Transverse colon (tissue), 4 donors: ENCODE data around the gene TRAF3. TPM values are rescaled to one million over a fixed set of nuclear protein-coding genes. Genes with fewer than 3 reads are reported as not detected.

ENCODE experiments used
- DNase-seq: peaks from one replicate; pipeline ENCODE4 v3.0.0-alpha.2; 2019
- H3K27ac ChIP-seq, 4 donors: fragments of 200-600 bp; sonication (generic); 2 replicates each; pipeline ENCODE4 v1.5.1; 2016 to 2018; ENCODE audit warnings: inconsistent platforms in 4 of 4
- H3K27me3 ChIP-seq: fragments of 200-600 bp; sonication (generic); 2 replicates; pipeline ENCODE4 v1.5.1; 2017; ENCODE audit warnings: inconsistent platforms
- H3K36me3 ChIP-seq, 4 donors: fragments of 200-600 bp; sonication (generic); 2 replicates each; pipeline ENCODE4 v1.5.1; 2017 to 2019; ENCODE audit warnings: inconsistent platforms in 4 of 4
- H3K4me1 ChIP-seq, 4 donors: fragments of 200-600 bp; sonication (generic); 2 replicates each; pipeline ENCODE4 v1.5.1; 2017 to 2020; ENCODE audit warnings: inconsistent platforms in 4 of 4
- H3K4me3 ChIP-seq, 4 donors: fragments of 200-600 bp; sonication (generic); 1 replicate in 1 of 4; 2 replicates in 3 of 4; pipeline versions ENCODE4 v1.5.1 to v1.6.1; 2017 to 2019; ENCODE audit warnings: inconsistent platforms in 4 of 4
- H3K9me3 ChIP-seq, 2 donors: fragments of 200-600 bp; sonication (generic); 2 replicates each; pipeline ENCODE4 v1.5.1; 2017 to 2019; ENCODE audit warnings: inconsistent platforms in 2 of 2
- EP300 ChIP-seq: sonication (generic); formaldehyde crosslinking; IDR thresholded peaks from one replicate; pipeline ENCODE4 v1.6.1; 2017; ENCODE audit warnings: antibody characterized with exemption, low read depth
- POLR2A ChIP-seq: fragments of 450-650 bp; IDR thresholded peaks from one replicate; pipeline ENCODE4 v1.6.1; 2016; ENCODE audit warnings: antibody characterized with exemption, mild to moderate bottlenecking, moderate library complexity
- POLR2AphosphoS5 ChIP-seq, 3 donors: sonication (generic); formaldehyde crosslinking; IDR thresholded peaks; one replicate each; pipeline ENCODE4 v1.6.1; 2016; ENCODE audit warnings: antibody characterized with exemption in 3 of 3
- WGBS, 2 donors: methylation state at CpG; one replicate each; pipeline ENCODE4 v1.1.5; 2018; ENCODE audit warnings: low coverage in 1 of 2; 5-methylcytosine and 5-hydroxymethylcytosine counted together
- in situ Hi-C, 4 donors: fragments of 200-750 bp; cut with MboI; loops; one replicate each; pipeline versions ENCODE4 v1.15.0 to v1.15.1; 2017; ENCODE audit warnings: low sequenced_read_pairs in 3 of 4, low pct_ligation_motif_present in 1 of 4, low pct_unique_long_range_greater_than_20kb in 1 of 4
- intact Hi-C: fragments of 100-400 bp; cut with DNase I; formaldehyde crosslinking; loops from one replicate; pipeline ENCODE4 v1.15.1; 2023; ENCODE audit warnings: low total_unique reads
- total RNA-seq, 4 donors: library from RNA; depleted of rRNA; stranded (reverse); fragments of >200 nt; gene quantifications; one replicate each; pipeline ENCODE4 v1.1.0, GENCODE V29; 2016
- TF ChIP-seq, protein P1 (sequence below), 5 experiments: fragments of 200-600 bp in 3 of 5; fragments of 450-650 bp in 2 of 5; sonication (generic) in 3 of 5; IDR thresholded peaks; 1 replicate in 2 of 5; 2 replicates in 3 of 5; pipeline ENCODE4 v1.5.1; 2016 to 2017; ENCODE audit warnings: antibody characterized with exemption in 5 of 5, inconsistent platforms in 3 of 5, mild to moderate bottlenecking in 2 of 5, moderate library complexity in 1 of 5

TRAF3 gene
- total RNA-seq, 4 donors from 2014 or later: 18.7 to 28.9 (median 25.0) TPM

DNA sequence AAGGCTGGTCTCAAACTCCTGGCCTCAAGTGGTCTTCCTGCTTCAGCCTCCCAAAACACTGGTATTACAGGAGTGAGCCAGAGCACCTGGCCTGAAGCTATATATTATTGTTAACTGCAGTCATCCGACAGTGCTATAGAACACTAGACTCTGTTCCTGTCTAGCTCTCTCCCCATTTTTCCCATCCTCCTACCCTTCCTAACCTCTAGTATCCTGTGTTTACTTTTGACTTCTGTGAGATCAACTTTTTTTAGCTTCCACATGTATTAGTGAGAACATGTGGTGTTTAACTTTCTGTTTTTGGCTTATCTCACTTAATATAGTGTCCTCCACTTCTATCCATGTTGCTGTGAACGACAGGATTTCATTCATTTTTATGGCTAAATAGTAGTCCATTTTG is 34.7 kb downstream of the TRAF3 start:
- intact Hi-C loops (no loop called here), in situ Hi-C loops (no loop called here)
- no peak overlapping the region for H3K4me3 ChIP-seq
- H3K9me3 ChIP-seq: no peaks in the 10 kb centered on the region
- H3K27ac ChIP-seq: no peak overlapping the region
- TF ChIP-seq, protein P1, sequence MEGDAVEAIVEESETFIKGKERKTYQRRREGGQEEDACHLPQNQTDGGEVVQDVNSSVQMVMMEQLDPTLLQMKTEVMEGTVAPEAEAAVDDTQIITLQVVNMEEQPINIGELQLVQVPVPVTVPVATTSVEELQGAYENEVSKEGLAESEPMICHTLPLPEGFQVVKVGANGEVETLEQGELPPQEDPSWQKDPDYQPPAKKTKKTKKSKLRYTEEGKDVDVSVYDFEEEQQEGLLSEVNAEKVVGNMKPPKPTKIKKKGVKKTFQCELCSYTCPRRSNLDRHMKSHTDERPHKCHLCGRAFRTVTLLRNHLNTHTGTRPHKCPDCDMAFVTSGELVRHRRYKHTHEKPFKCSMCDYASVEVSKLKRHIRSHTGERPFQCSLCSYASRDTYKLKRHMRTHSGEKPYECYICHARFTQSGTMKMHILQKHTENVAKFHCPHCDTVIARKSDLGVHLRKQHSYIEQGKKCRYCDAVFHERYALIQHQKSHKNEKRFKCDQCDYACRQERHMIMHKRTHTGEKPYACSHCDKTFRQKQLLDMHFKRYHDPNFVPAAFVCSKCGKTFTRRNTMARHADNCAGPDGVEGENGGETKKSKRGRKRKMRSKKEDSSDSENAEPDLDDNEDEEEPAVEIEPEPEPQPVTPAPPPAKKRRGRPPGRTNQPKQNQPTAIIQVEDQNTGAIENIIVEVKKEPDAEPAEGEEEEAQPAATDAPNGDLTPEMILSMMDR (IDR thresholded peaks at IDR 0.05): no peak
- no peak for TF ChIP-seq EP300
- no peak for TF ChIP-seq POLR2AphosphoS5 (IDR thresholded peaks at IDR 0.05)
- TF ChIP-seq POLR2A: no peak
- peaks cover 8 to 24% (median 16%) of the 10 kb centered on the region in 4 donors for H3K4me1 ChIP-seq
- no peaks in the 10 kb centered on the region for H3K36me3 ChIP-seq
- no peak for DNase-seq
- H3K27me3 ChIP-seq: no peaks in the 10 kb centered on the region
- 72 to 73% methylated on average over 1 to 2 of the region's 2 CpGs for WGBS, 2 donors

DNA sequence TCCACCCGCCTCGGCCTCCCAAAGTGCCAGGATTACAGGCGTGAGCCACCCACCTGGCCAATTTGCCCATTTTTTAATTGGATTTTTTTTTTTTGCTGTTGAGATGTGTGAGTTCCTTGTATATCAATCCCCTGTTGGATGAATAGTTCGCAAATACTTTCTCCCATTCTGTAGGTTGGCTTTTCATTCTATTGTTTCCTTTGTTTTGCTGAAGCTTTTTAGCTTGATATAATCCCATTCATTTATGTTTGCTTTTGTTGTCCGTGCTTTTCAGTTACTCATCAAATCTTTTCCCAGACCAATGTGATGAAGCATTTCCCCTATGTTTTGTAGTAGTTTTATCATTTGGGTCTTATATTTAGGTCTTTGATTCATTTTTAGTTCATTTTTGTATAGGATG is 36.4 kb downstream of the TRAF3 start:
- DNase-seq: no peak
- Histone ChIP-seq H3K4me3 (no peak overlapping the region), H3K27ac (no peak overlapping the region), H3K4me1 (peaks cover 0 to 18% (median 4%) of the 10 kb centered on the region in 4 donors), H3K27me3 (no peaks in the 10 kb centered on the region), H3K36me3 (no peaks in the 10 kb centered on the region), H3K9me3 (no peaks in the 10 kb centered on the region)
- WGBS, 2 donors: 84 to 93% methylated on average over 3 to 5 of the region's 5 CpGs
- intact Hi-C loops (no loop called here), in situ Hi-C loops (no loop called here)
- TF ChIP-seq, protein P1 (IDR thresholded peaks at IDR 0.05): no peak
- TF ChIP-seq EP300 (no peak), POLR2AphosphoS5 (IDR thresholded peaks at IDR 0.05) (no peak), POLR2A (no peak)

DNA sequence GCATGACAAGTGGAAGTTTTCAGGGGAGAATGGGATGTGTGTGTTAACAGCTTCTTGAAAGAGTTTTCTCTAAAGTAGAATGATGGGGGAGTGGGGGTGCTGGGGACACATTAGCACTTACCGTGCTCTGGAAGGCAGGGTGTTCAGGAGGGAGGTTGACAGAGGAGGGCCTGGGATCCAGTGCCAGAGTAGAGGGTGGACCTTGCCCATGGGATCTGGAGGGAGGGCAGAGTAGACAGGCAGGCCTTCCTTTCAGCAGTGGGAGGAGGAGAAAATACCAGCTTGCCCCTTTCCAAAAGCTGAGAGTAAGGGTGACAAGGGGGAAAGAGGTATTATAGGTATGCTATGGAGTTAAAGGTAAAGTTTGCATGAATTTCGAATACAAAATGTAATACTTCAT is 40.1 kb downstream of the TRAF3 start:
- H3K27me3 ChIP-seq: no peaks in the 10 kb centered on the region
- H3K36me3 ChIP-seq: no peaks in the 10 kb centered on the region
- H3K4me3 ChIP-seq: no peak overlapping the region
- 74 to 96% methylated on average over 2 of the region's 2 CpGs for WGBS, 2 donors
- in situ Hi-C loops: no loop called here
- H3K27ac ChIP-seq: no peak overlapping the region
- H3K9me3 ChIP-seq: no peaks in the 10 kb centered on the region
- TF ChIP-seq, protein P1 (IDR thresholded peaks at IDR 0.05): no peak
- TF ChIP-seq POLR2AphosphoS5 (IDR thresholded peaks at IDR 0.05) (no peak), POLR2A (no peak), EP300 (no peak)
- no peak for DNase-seq
- intact Hi-C loops: no loop called here
- peaks cover 0 to 24% (median 11%) of the 10 kb centered on the region in 4 donors for H3K4me1 ChIP-seq

DNA sequence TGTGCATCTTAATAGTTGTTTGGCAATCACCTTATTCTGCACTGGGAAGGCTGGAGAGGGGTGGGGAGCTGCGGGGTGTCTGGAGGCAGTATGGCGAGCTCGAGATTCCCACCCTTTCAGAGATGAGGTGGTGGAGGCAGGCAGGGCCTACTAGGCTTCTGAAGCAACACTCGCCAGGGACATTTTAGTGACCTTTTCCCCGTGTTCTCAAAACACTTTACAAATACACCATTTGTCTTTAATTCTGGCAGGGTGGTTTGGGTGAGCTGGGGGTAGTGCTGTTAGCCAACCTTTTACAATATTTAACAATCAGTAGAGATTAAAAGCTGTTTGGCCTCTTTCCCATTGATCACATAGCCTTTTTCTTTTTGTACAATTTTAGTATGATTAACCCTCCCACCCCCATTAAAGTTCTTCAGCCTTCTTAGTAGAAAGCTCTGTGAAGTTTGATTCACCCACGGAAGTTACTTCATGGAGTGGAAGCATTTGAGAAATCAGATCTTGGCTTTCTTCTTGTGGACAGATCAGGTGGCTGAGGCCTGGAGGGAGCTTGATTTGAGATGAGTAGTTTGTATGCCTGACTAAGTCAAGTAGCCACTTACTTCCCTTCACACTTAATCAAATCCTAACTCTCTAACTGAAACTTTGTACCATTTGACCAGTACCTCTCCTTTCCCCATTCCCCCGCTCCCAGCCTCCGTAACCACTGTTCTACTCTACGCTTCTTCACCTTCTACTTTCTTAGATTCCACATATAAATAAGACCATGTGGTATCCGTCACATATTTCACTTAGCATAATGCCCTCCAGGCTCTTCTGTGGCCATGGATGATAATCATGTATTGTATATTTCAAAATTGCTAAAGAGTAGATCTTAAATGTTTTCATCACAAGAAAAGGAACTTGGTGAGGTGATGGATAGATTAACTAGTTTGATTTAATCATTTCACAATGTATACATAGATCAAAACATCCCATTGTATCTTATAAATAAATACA is 41.0 kb downstream of the TRAF3 start:
- in situ Hi-C loops: no loop called here
- WGBS, 2 donors: 75% methylated on average over 5 to 10 of the region's 10 CpGs
- no peak for DNase-seq
- TF ChIP-seq POLR2A (no peak), EP300 (no peak), POLR2AphosphoS5 (IDR thresholded peaks at IDR 0.05) (no peak)
- TF ChIP-seq, protein P1 (IDR thresholded peaks at IDR 0.05): no peak
- Histone ChIP-seq H3K27ac (peak overlapping the region; percentile 50 to 77 (median 72)), H3K4me1 (peaks cover 0 to 24% (median 11%) of the 10 kb centered on the region in 4 donors), H3K27me3 (no peaks in the 10 kb centered on the region), H3K4me3 (no peak overlapping the region), H3K36me3 (no peaks in the 10 kb centered on the region), H3K9me3 (no peaks in the 10 kb centered on the region)
- intact Hi-C loops: no loop called here
